Nephron (organoid): ENCODE measurements around the gene MEIOSIN.
"Not testable (repeated sequence)": the region's sequence is repeated elsewhere in the genome, so short reads cannot be mapped to it uniquely, and the experiment has no call there.

ENCODE experiments used
- H3K27ac Mint-ChIP-seq, 3 experiments: 2 replicates each; pipeline ENCODE4 v1.8.0; 2020; ENCODE audit warnings: mixed read lengths in 3 of 3, mild to moderate bottlenecking in 2 of 3, moderate library complexity in 1 of 3
- H3K27me3 Mint-ChIP-seq: 2 replicates; pipeline ENCODE4 v1.8.0; 2021; ENCODE audit warnings: low read depth, mild to moderate bottlenecking, moderate library complexity, mixed read lengths
- H3K36me3 Mint-ChIP-seq: 2 replicates; pipeline ENCODE4 v1.8.0; 2020; ENCODE audit warnings: low read depth, mixed read lengths
- H3K4me1 Mint-ChIP-seq: 2 replicates; pipeline ENCODE4 v1.8.0; 2020; ENCODE audit warnings: mixed read lengths
- H3K4me3 Mint-ChIP-seq, 3 experiments: 2 replicates each; pipeline ENCODE4 v1.8.0; 2020; ENCODE audit warnings: mild to moderate bottlenecking in 3 of 3, mixed read lengths in 3 of 3, moderate library complexity in 2 of 3
- H3K9me3 Mint-ChIP-seq: 2 replicates; pipeline ENCODE4 v1.8.0; 2020; ENCODE audit warnings: mixed read lengths
- TF ChIP-seq, protein P1 (sequence below), 3 experiments: fragments of 200-600 bp; sonication (generic); IDR thresholded peaks; one replicate each; pipeline ENCODE4 v1.5.0; 2021; ENCODE audit warnings: antibody characterized with exemption in 3 of 3; ENCODE audit not compliant: unreplicated experiment in 3 of 3

Gene MEIOSIN

DNA sequence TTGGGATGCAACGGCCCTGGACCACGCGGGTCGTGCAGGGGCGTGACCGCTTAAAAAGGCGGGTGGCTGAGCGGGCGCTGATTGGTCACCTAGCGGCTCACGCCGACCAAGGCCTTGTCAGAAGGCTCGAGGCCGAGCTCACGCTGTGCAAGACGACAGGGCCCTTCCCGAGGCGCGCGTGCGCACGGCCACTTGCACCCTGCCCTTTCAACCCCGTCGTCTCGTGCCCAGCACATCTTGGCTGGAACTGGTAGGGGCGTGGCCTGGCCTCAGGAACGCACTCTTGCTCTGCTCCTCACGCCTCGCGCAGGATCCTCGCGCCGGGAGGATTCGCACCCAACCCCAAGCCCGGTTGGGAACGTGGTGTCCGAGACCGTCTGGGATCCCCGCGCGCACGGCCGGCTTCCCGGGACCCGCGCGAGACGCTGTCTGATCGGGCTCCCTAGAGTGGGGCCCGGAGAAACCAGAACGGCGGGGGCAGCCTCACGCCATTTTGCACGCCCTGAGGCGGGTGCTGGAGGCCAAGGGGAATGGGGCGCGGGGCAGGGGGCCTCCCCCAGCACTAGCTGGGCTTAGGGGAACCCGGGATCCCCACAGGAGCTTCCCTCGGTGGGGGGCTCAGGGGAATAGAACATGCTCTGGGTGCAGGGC, at the start of gene MEIOSIN:
Gene MEIOSIN (plus strand): TSS at position 280 of the 651 bp plus-strand sequence. CDS start 1,938 bp downstream, outside the sequence.
- TF ChIP-seq, protein P1, sequence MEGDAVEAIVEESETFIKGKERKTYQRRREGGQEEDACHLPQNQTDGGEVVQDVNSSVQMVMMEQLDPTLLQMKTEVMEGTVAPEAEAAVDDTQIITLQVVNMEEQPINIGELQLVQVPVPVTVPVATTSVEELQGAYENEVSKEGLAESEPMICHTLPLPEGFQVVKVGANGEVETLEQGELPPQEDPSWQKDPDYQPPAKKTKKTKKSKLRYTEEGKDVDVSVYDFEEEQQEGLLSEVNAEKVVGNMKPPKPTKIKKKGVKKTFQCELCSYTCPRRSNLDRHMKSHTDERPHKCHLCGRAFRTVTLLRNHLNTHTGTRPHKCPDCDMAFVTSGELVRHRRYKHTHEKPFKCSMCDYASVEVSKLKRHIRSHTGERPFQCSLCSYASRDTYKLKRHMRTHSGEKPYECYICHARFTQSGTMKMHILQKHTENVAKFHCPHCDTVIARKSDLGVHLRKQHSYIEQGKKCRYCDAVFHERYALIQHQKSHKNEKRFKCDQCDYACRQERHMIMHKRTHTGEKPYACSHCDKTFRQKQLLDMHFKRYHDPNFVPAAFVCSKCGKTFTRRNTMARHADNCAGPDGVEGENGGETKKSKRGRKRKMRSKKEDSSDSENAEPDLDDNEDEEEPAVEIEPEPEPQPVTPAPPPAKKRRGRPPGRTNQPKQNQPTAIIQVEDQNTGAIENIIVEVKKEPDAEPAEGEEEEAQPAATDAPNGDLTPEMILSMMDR (IDR thresholded peaks at IDR 0.05; ENCODE audit: unreplicated experiment in 3 of 3) = no peak
- Mint-ChIP-seq H3K36me3 (peaks cover 1% of the 10 kb centered on the region), H3K4me1 (peaks cover 18% of the 10 kb centered on the region), H3K27ac (peak within 1 kb of the TSS in 2 of 3 experiments; percentile 22 to 43), H3K4me3 (peak within 1 kb of the TSS in 2 of 3 experiments; percentile 36 to 45), H3K27me3 (no peaks in the 10 kb centered on the region), H3K9me3 (no peaks in the 10 kb centered on the region)

DNA sequence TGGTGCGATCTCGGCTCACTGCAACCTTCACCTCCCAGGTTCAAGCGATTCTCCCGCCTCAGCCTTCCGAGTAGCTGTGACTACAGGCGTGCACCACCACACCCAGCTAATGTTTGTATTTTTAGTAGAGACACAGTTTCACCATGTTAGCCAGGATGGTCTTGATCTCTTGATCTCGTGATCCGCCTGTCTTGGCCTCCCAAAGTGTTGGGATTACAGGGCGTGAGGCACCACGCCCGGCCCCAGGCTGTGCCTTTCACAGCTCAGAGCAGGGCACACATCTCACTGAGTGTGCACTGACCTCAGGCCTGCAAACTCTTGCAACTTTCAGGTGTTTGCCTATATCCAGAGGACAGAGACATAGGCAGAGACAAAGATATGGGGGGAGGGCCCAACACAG, 48.2 kb upstream of the MEIOSIN start:
- not testable (repeated sequence) for H3K27me3 Mint-ChIP-seq, H3K9me3 Mint-ChIP-seq, H3K27ac Mint-ChIP-seq, H3K4me1 Mint-ChIP-seq, H3K4me3 Mint-ChIP-seq
- H3K36me3 Mint-ChIP-seq = peaks cover 41% of the 10 kb centered on the region

DNA sequence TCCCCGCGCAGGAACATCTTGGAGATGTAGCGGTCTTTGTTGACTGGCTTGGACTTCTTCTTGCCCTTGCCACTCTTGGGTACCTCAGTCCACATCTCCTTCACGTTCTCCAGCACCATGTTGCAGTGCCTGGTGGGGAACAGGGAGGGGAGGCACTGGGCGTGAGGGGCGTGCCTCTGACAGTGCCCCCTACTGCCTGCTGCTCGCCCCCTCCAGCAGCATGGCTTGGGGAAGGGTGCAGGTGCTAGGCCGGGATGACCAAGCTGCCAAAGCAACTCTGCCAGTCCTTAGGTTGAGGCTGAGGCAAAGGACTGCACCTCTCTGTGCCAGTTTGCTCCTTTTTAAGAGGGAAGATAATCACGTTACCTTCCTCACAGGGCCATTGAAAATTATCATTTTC, 45.6 kb upstream of the MEIOSIN start:
- no peaks in the 10 kb centered on the region for H3K9me3 Mint-ChIP-seq
- H3K36me3 Mint-ChIP-seq = peaks cover 41% of the 10 kb centered on the region
- no peak overlapping the region for H3K27ac Mint-ChIP-seq
- H3K4me3 Mint-ChIP-seq = no peak overlapping the region
- peaks cover 10% of the 10 kb centered on the region for H3K4me1 Mint-ChIP-seq
- TF ChIP-seq, protein P1 (IDR thresholded peaks at IDR 0.05; ENCODE audit: unreplicated experiment in 3 of 3) = no peak
- no peaks in the 10 kb centered on the region for H3K27me3 Mint-ChIP-seq

- Mint-ChIP-seq H3K27ac (peak within 1 kb of the TSS; percentile 56 to 92 (median 90)), H3K27me3 (no peaks in the 10 kb centered on the region), H3K4me3 (peak within 1 kb of the TSS; percentile 91 to 96 (median 92)), H3K36me3 (peaks cover 28% of the 10 kb centered on the region), H3K9me3 (no peaks in the 10 kb centered on the region), H3K4me1 (peaks cover 10% of the 10 kb centered on the region)
- TF ChIP-seq, protein P1 (IDR thresholded peaks at IDR 0.05; ENCODE audit: unreplicated experiment in 3 of 3) = no peak
Measured at GRCh38 chr19:45691516-45692186, 41.6 kb upstream of the MEIOSIN start, which contains the start of gene SNRPD2. Gene SNRPD2 (minus strand): TSS chr19:45691953. CDS start chr19:45691888, 65 bp downstream.

DNA sequence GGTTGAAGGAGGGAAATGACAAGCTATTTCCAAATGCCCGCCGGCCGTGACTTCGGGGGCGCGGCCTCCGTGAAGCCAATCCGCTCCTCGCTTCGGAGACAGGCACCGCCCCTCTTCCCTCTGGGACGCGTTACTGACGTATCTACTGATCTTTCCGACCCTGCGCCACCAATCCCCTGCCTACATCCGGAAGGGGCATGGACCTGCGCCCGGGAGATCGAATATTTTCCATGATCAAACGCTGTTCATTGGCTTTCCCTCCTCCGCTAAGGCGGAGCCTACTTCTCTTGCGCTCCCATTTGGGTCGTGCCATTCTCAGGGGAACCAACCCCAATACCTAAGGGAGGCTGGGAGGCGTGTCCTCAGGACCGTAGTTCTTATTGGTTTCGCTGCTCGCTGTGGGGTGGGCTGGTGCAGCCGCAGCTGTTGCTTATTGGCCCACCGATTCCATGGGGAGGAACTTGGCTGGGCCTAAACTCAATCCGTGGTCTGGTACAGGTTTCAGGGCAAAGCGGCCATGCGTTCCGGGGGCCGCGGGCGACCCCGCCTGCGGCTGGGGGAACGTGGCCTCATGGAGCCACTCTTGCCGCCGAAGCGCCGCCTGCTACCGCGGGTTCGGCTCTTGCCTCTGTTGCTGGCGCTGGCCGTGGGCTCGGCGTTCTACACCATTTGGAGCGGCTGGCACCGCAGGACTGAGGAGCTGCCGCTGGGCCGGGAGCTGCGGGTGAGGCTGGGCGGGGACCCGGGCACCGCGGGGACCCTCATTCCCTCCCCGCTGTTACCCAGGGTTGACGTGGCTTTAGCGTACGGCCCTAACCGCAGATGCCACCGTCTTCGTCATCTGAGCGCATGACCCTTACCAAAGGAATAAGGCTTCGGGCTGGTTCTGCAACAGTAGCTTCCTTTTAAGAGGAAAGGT, 40.8 kb upstream of the MEIOSIN start, which contains the start of gene QPCTL:
Gene QPCTL (plus strand): TSS at position 480 of the 919 bp plus-strand sequence. CDS start 38 bp downstream, at position 518.
- Mint-ChIP-seq H3K36me3 (peaks cover 23% of the 10 kb centered on the region), H3K27ac (peak within 1 kb of the TSS; percentile 56 to 92 (median 90)), H3K4me3 (peak within 1 kb of the TSS; percentile 91 to 96 (median 92)), H3K4me1 (peaks cover 10% of the 10 kb centered on the region), H3K27me3 (no peaks in the 10 kb centered on the region), H3K9me3 (no peaks in the 10 kb centered on the region)
- TF ChIP-seq, protein P1 (IDR thresholded peaks at IDR 0.05; ENCODE audit: unreplicated experiment in 3 of 3) = no peak
